Endothelial cell (in vitro differentiated cells): ENCODE results near the gene LSR. TPM values are rescaled to one million over a fixed set of nuclear protein-coding genes. Genes with fewer than 3 reads are reported as not detected.
"Not testable (repeated sequence)": the region's sequence is repeated elsewhere in the genome, so short reads cannot be mapped to it uniquely, and the experiment has no call there.

ENCODE experiments used
- DNase-seq: peaks from one replicate; pipeline ENCODE4 v3.0.0; 2021; ENCODE audit warnings: low spot score
- H3K27ac Mint-ChIP-seq: one replicate; pipeline ENCODE4 v1.8.0; 2021; ENCODE audit warnings: mixed read lengths, inconsistent platforms; ENCODE audit not compliant: unreplicated experiment
- H3K27me3 Mint-ChIP-seq: one replicate; pipeline ENCODE4 v1.8.0; 2021; ENCODE audit warnings: mild to moderate bottlenecking, moderate library complexity, mixed read lengths, inconsistent platforms; ENCODE audit not compliant: unreplicated experiment
- H3K36me3 Mint-ChIP-seq: one replicate; pipeline ENCODE4 v1.8.0; 2021; ENCODE audit warnings: mild to moderate bottlenecking, low read depth, mixed read lengths, inconsistent platforms; ENCODE audit not compliant: unreplicated experiment
- H3K4me1 Mint-ChIP-seq: one replicate; pipeline ENCODE4 v1.8.0; 2021; ENCODE audit warnings: mild to moderate bottlenecking, mixed read lengths, inconsistent platforms; ENCODE audit not compliant: unreplicated experiment
- H3K4me3 Mint-ChIP-seq: one replicate; pipeline ENCODE4 v1.8.0; 2021; ENCODE audit warnings: mild to moderate bottlenecking, mixed read lengths, inconsistent platforms; ENCODE audit not compliant: unreplicated experiment
- H3K9me3 Mint-ChIP-seq: one replicate; pipeline ENCODE4 v1.8.0; 2021; ENCODE audit warnings: mixed read lengths, inconsistent platforms; ENCODE audit not compliant: unreplicated experiment
- total RNA-seq: library from RNA; stranded (reverse); fragmentation: NEBNext Ultra II Directional; extraction: Animal tissue kit (Norgen Biotek cat#: 25700); gene quantifications from one replicate; pipeline ENCODE4 v1.2.1, GENCODE V29; 2021; ENCODE audit not compliant: unreplicated experiment
- TF ChIP-seq, protein P1 (sequence below): fragments of 200-600 bp; sonication (generic); IDR thresholded peaks from one replicate; pipeline ENCODE4 v1.5.0; 2021; ENCODE audit warnings: antibody characterized with exemption; ENCODE audit not compliant: unreplicated experiment

LSR gene
- total RNA-seq, 1 donor from 2014 or later: 35.9 TPM

DNA sequence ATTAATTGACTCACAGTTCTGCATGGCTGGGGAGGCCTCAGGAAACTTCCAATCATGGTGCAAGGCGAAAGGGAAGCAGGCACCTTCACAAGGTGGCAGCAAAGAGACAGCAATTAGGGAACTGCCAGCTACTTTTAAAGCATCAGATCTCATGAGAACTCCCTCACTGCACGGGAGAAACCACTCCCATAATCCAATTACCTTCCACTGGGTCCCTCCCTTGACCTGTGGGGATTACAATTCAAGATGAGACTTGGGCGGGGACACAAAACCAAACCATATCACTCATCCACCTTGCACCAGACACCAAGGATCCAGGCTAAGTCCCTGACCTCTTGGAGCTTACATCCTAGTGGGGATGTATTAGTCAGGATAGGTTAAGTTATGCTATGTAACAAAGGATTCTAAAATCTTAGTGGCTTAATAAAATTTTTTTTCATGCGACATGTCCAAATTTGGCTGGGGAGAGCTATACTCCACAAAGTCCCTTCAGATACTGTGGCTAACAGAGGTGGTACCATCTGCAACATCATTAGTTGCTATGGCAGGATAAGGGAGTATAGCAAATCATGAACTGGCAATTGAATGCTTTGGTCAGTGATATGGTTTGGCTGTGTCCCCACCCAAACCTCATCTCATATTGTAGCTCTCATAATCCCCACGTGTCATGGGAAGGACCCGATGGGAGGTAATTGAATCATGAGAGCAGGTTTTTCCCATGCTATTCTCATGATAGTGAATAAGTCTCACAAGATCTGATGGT is 12.0 kb upstream of the LSR start:
- Mint-ChIP-seq H3K4me1 (no peaks in the 10 kb centered on the region), H3K4me3 (no peak overlapping the region), H3K27me3 (no peaks in the 10 kb centered on the region), H3K36me3 (peaks cover 9% of the 10 kb centered on the region), H3K9me3 (peaks cover 8% of the 10 kb centered on the region), H3K27ac (no peak overlapping the region)
- DNase-seq: no peak
- TF ChIP-seq, protein P1, sequence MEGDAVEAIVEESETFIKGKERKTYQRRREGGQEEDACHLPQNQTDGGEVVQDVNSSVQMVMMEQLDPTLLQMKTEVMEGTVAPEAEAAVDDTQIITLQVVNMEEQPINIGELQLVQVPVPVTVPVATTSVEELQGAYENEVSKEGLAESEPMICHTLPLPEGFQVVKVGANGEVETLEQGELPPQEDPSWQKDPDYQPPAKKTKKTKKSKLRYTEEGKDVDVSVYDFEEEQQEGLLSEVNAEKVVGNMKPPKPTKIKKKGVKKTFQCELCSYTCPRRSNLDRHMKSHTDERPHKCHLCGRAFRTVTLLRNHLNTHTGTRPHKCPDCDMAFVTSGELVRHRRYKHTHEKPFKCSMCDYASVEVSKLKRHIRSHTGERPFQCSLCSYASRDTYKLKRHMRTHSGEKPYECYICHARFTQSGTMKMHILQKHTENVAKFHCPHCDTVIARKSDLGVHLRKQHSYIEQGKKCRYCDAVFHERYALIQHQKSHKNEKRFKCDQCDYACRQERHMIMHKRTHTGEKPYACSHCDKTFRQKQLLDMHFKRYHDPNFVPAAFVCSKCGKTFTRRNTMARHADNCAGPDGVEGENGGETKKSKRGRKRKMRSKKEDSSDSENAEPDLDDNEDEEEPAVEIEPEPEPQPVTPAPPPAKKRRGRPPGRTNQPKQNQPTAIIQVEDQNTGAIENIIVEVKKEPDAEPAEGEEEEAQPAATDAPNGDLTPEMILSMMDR: no peak

DNA sequence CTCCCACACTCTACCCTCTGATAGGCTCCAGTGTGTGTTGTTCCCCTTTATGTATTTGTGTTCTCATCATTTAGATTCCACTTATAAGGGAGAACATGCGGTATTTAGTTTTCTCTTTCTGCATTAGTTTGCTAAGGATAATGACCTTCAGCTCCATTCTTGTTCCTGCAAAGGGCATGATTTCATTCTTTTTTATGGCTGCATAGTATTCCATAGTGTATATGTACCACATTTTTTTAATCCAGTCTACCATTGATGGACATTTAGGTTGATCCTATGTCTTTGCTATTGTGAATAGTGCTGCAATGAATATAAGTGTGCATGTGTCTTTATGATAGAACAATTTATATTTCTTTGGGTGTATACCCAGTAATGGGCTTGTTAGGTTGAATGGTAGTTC is 9.2 kb upstream of the LSR start:
- H3K4me1 Mint-ChIP-seq, H3K27me3 Mint-ChIP-seq, H3K36me3 Mint-ChIP-seq, DNase-seq, H3K27ac Mint-ChIP-seq, H3K4me3 Mint-ChIP-seq: not testable (repeated sequence)
- H3K9me3 Mint-ChIP-seq: peaks cover 10% of the 10 kb centered on the region

DNA sequence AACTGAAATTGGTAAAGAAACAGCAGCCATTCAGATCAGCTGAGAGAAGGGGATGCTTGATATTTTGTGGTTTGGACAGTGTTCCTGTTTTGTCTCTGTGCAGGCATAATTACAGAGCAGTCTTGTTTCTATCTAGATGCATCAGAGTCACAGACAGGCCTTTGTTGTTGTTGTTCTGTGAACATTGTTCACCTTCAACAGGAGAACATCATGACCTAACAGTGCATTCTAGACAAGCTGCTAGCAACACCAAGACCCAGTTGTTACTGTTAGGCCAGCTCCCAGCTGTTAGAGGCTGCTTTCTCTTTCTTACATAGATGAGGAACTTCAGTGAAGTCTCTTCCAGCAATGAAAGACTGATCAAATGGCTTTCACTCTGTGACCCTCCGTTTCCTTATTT is 8.5 kb upstream of the LSR start:
- no peaks in the 10 kb centered on the region for H3K27me3 Mint-ChIP-seq
- no peak overlapping the region for H3K4me3 Mint-ChIP-seq
- DNase-seq: no peak
- H3K9me3 Mint-ChIP-seq: peaks cover 10% of the 10 kb centered on the region
- no peak overlapping the region for H3K27ac Mint-ChIP-seq
- H3K4me1 Mint-ChIP-seq: no peaks in the 10 kb centered on the region
- TF ChIP-seq, protein P1: no peak
- H3K36me3 Mint-ChIP-seq: peaks cover 9% of the 10 kb centered on the region

DNA sequence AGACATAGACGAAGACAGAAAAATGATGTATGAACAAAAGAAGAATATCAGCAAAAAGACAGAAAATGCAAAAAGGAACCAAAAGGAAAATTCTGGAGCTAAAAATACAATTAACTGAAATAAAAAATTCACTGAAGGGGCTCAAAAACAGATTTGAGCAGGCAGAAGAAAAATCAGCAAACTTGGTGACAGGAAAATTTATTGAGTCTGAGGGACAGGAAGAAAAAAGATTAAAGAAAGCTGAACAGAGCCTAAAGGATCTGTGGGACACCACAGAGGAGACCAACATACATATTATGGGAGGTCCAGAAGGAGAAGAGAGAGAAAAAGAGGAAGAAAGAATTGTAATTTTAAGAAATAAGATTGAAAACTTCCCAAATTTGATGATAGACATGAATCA is 7.4 kb upstream of the LSR start:
- H3K4me3 Mint-ChIP-seq: peak overlapping the region; percentile 32
- H3K27ac Mint-ChIP-seq: no peak overlapping the region
- H3K36me3 Mint-ChIP-seq: peaks cover 9% of the 10 kb centered on the region
- no peaks in the 10 kb centered on the region for H3K4me1 Mint-ChIP-seq
- TF ChIP-seq, protein P1: no peak
- H3K27me3 Mint-ChIP-seq: no peaks in the 10 kb centered on the region
- H3K9me3 Mint-ChIP-seq: peaks cover 10% of the 10 kb centered on the region
- DNase-seq: no peak

DNA sequence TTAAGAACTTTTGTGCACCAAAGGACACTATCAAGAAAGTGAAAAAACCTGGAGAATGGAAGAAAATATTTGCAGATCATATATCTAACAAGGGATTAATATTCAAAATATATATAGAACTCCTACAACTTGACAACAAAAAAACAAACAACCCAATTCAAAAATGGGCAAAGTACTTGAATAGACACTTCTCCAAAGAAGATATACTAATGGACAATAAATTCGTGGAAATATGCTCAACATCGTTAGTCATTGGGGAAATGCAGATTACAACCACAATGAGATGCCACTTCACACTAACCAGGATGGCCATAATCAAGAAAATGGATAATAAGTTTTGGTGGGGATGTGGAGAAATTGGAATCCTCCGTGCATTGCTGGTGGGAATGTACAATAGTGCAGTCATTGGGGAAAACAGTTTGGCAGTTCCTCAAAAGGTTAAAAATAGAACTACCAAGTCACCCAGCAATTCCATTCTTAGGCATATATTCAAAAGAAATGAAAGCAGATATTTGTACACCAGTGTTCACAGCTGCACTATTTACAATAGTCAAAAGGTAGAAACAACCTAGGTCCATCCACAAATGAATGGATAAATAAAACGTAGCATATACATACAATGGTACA is 2.2 kb upstream of the LSR start:
- Mint-ChIP-seq H3K27me3 (peaks cover 13% of the 10 kb centered on the region), H3K27ac (no peak overlapping the region), H3K4me1 (peaks cover 7% of the 10 kb centered on the region), H3K9me3 (peaks cover 4% of the 10 kb centered on the region), H3K4me3 (no peak overlapping the region), H3K36me3 (peaks cover 5% of the 10 kb centered on the region)
- no peak for DNase-seq
- TF ChIP-seq, protein P1: no peak
